Osteoblast (primary cell): ENCODE results near the gene ATP1B1. TPM values are rescaled to one million over a fixed set of nuclear protein-coding genes. Genes with fewer than 3 reads are reported as not detected.

Experiments
- DNase-seq: peaks from one replicate; pipeline ENCODE4 v3.0.0; 2011; ENCODE audit warnings: low spot score, mixed read lengths; ENCODE audit not compliant: insufficient read length; ENCODE audit errors: missing footprints
- H2AFZ ChIP-seq: 2 replicates; pipeline ENCODE4 v1.6.0; 2011; ENCODE audit warnings: mild to moderate bottlenecking, low read length
- H3K27ac ChIP-seq: 2 replicates; pipeline ENCODE4 v1.5.1; 2011; ENCODE audit warnings: mild to moderate bottlenecking, low read depth, low read length, moderate library complexity
- H3K27me3 ChIP-seq: 2 replicates; pipeline ENCODE4 v1.6.0; 2012; ENCODE audit warnings: mild to moderate bottlenecking, control low read depth, inconsistent platforms, low read length, moderate library complexity; ENCODE audit not compliant: insufficient read depth
- H3K36me3 ChIP-seq: 2 replicates; pipeline ENCODE4 v1.5.1; 2011; ENCODE audit warnings: mild to moderate bottlenecking, low read length, control low read depth, moderate library complexity; ENCODE audit not compliant: insufficient read depth
- H3K4me1 ChIP-seq: 2 replicates; pipeline ENCODE4 v1.5.1; 2011; ENCODE audit warnings: mild to moderate bottlenecking, low read length, control low read depth, moderate library complexity; ENCODE audit not compliant: insufficient read depth
- H3K4me2 ChIP-seq: 2 replicates; pipeline ENCODE4 v1.6.0; 2011; ENCODE audit warnings: mild to moderate bottlenecking, low read length; ENCODE audit not compliant: insufficient read depth
- H3K4me3 ChIP-seq: fragments of 200-600 bp; sonication (generic); 3 replicates; pipeline ENCODE4 v1.5.1; 2012; ENCODE audit warnings: mild to moderate bottlenecking, low read length, inconsistent platforms; ENCODE audit not compliant: insufficient read depth
- H3K79me2 ChIP-seq: 2 replicates; pipeline ENCODE4 v1.6.0; 2012; ENCODE audit warnings: mild to moderate bottlenecking, low read length, control low read depth, inconsistent platforms; ENCODE audit not compliant: insufficient read depth
- H3K9me3 ChIP-seq: 2 replicates; pipeline ENCODE4 v1.5.1; 2011; ENCODE audit warnings: low read depth, low read length, control low read depth
- H4K20me1 ChIP-seq: 2 replicates; pipeline ENCODE4 v1.6.0; 2012; ENCODE audit warnings: mild to moderate bottlenecking, low read length, control low read depth; ENCODE audit not compliant: insufficient read depth
- total RNA-seq: library from RNA; depleted of rRNA; stranded (reverse); fragments of >200 nt; gene quantifications from 2 replicates; pipeline ENCODE4 v1.2.3, GENCODE V29; 2012
- TF ChIP-seq, protein P1 (sequence below): IDR thresholded peaks from 2 replicates; pipeline ENCODE4 v1.5.1; 2011; ENCODE audit warnings: mild to moderate bottlenecking, low read depth, low read length, moderate library complexity; ENCODE audit errors: extremely low read depth

ATP1B1 gene
- total RNA-seq, 1 donor: 8.3 TPM

- H3K9me3 ChIP-seq: no peaks in the 10 kb centered on the region
- H3K36me3 ChIP-seq: no peaks in the 10 kb centered on the region
- H3K4me2 ChIP-seq: no peak overlapping the region
- DNase-seq: no peak
- no peaks in the 10 kb centered on the region for H3K4me1 ChIP-seq
- no peak overlapping the region for H3K27ac ChIP-seq
- H3K79me2 ChIP-seq: no peaks in the 10 kb centered on the region
- H4K20me1 ChIP-seq: no peaks in the 10 kb centered on the region
- TF ChIP-seq, protein P1, sequence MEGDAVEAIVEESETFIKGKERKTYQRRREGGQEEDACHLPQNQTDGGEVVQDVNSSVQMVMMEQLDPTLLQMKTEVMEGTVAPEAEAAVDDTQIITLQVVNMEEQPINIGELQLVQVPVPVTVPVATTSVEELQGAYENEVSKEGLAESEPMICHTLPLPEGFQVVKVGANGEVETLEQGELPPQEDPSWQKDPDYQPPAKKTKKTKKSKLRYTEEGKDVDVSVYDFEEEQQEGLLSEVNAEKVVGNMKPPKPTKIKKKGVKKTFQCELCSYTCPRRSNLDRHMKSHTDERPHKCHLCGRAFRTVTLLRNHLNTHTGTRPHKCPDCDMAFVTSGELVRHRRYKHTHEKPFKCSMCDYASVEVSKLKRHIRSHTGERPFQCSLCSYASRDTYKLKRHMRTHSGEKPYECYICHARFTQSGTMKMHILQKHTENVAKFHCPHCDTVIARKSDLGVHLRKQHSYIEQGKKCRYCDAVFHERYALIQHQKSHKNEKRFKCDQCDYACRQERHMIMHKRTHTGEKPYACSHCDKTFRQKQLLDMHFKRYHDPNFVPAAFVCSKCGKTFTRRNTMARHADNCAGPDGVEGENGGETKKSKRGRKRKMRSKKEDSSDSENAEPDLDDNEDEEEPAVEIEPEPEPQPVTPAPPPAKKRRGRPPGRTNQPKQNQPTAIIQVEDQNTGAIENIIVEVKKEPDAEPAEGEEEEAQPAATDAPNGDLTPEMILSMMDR: no peak
- no peak overlapping the region for H3K4me3 ChIP-seq
- H2AFZ ChIP-seq: no peak overlapping the region
- H3K27me3 ChIP-seq: no peaks in the 10 kb centered on the region
Measured at GRCh38 chr1:169151338-169151837, 44.9 kb downstream of the ATP1B1 start.

- Histone ChIP-seq H3K27ac (no peak overlapping the region), H3K4me1 (no peaks in the 10 kb centered on the region), H3K9me3 (no peaks in the 10 kb centered on the region), H3K27me3 (no peaks in the 10 kb centered on the region), H2AFZ (no peak overlapping the region), H4K20me1 (no peaks in the 10 kb centered on the region), H3K4me2 (no peak overlapping the region), H3K4me3 (no peak overlapping the region), H3K36me3 (no peaks in the 10 kb centered on the region), H3K79me2 (no peaks in the 10 kb centered on the region)
- no peak for DNase-seq
- TF ChIP-seq, protein P1: no peak
Measured at GRCh38 chr1:169155675-169156074, 49.2 kb downstream of the ATP1B1 start.

DNA sequence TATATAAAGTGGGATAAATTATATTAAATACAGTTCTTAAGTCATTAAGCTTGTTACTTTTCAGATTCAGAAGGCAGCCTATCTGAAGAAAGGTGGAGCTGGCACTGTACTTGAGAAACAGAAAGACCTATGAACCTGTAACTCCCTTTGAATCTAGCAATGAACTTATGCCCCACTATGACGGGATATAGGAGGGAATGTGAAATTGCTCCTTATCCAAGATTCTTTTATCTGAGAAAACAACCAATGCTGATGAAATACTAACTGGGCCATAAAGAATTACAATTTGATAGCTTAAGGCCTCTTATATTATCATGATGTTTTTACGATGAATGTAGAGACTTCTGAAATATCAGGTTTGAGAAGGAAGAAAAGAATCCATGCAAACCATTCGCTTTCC is 50.1 kb downstream of the ATP1B1 start:
- Histone ChIP-seq H4K20me1 (no peaks in the 10 kb centered on the region), H3K27ac (no peak overlapping the region), H3K36me3 (no peaks in the 10 kb centered on the region), H3K4me2 (no peak overlapping the region), H3K9me3 (no peaks in the 10 kb centered on the region), H3K4me3 (no peak overlapping the region), H2AFZ (no peak overlapping the region), H3K79me2 (no peaks in the 10 kb centered on the region), H3K4me1 (no peaks in the 10 kb centered on the region), H3K27me3 (no peaks in the 10 kb centered on the region)
- TF ChIP-seq, protein P1: no peak
- DNase-seq: no peak

DNA sequence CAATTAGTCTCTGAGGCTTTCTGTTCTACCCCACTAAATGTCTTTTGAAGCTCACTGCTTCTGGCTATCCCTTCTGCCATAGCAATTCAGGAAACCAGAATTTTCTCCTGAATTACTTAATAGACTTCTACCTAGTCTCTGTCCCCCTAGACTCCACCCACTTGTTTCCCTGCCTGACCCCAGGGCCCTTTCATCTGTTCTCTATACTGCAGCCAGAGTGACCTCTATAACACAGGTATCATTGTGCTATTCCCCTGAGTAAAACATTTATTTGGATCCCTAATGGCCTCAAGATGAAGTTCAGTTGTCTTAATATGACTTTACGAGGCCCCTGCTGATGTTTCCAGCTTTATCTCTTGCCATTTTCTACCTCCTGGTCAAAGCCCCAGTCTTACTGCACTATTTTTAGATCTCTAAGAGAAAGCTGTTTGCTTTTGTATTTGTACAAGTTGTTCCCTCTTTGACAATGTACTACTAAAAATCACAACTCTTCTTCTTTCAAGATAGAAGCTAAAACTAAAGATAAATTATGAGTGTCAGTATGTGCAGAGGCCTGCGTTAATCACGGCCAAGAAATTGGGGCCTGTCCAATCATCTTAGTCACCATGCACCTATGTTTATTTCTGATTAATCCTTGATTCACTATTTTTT is 54.5 kb downstream of the ATP1B1 start:
- H2AFZ ChIP-seq: no peak overlapping the region
- DNase-seq: no peak
- no peaks in the 10 kb centered on the region for H3K79me2 ChIP-seq
- H3K4me3 ChIP-seq: no peak overlapping the region
- H3K27ac ChIP-seq: no peak overlapping the region
- H3K36me3 ChIP-seq: no peaks in the 10 kb centered on the region
- H3K4me1 ChIP-seq: peaks cover 8% of the 10 kb centered on the region
- no peaks in the 10 kb centered on the region for H3K27me3 ChIP-seq
- no peaks in the 10 kb centered on the region for H3K9me3 ChIP-seq
- TF ChIP-seq, protein P1: no peak
- H4K20me1 ChIP-seq: no peaks in the 10 kb centered on the region
- no peak overlapping the region for H3K4me2 ChIP-seq
